DND-41 (cell line): Measurements from ENCODE around the gene TM4SF4.

Experiments
- ATAC-seq: fragments of 200-7000 bp; cut with Tn5 transposase; 3 replicates; pipeline ENCODE4 v1.9.1; 2021; ENCODE audit warnings: low read depth; ENCODE audit not compliant: insufficient read depth
- DNase-seq: peaks from one replicate; pipeline ENCODE4 v3.0.0-alpha.2; 2020
- H2AFZ ChIP-seq: 2 replicates; pipeline ENCODE4 v1.6.0; 2012; ENCODE audit warnings: low read depth, low read length
- H3K27ac ChIP-seq: 2 replicates; pipeline ENCODE4 v1.5.1; 2012; ENCODE audit warnings: low read length, inconsistent platforms
- H3K27me3 ChIP-seq: fragments of 200-600 bp; sonication (generic); 2 replicates; pipeline ENCODE4 v1.6.0; 2012; ENCODE audit warnings: low read length, mild to moderate bottlenecking, inconsistent platforms; ENCODE audit not compliant: insufficient read depth, poor library complexity
- H3K36me3 ChIP-seq: 2 replicates; pipeline ENCODE4 v1.5.1; 2012; ENCODE audit warnings: low read length, inconsistent platforms; ENCODE audit not compliant: insufficient read depth
- H3K4me1 ChIP-seq: 2 replicates; pipeline ENCODE4 v1.5.1; 2012; ENCODE audit warnings: mild to moderate bottlenecking, low read length; ENCODE audit not compliant: insufficient read depth
- H3K4me2 ChIP-seq: 2 replicates; pipeline ENCODE4 v1.6.0; 2012; ENCODE audit warnings: mild to moderate bottlenecking, moderate library complexity, low read length, inconsistent platforms; ENCODE audit not compliant: insufficient read depth
- H3K4me3 ChIP-seq, 2 experiments: fragments of 200-600 bp in 1 of 2; shearing (Covaris generic) in 1 of 2; 2 replicates each; pipeline ENCODE4 v1.5.1; 2012 to 2016; ENCODE audit warnings: inconsistent platforms in 2 of 2, low read length in 2 of 2, mild to moderate bottlenecking in 2 of 2, low read depth in 1 of 2, moderate library complexity in 1 of 2
- H3K79me2 ChIP-seq: 2 replicates; pipeline ENCODE4 v1.6.0; 2012; ENCODE audit warnings: low read length, inconsistent platforms; ENCODE audit not compliant: insufficient read depth
- H3K9ac ChIP-seq: 2 replicates; pipeline ENCODE4 v1.6.0; 2012; ENCODE audit warnings: low read depth, mild to moderate bottlenecking, inconsistent platforms, low read length, moderate library complexity
- H3K9me3 ChIP-seq: 2 replicates; pipeline ENCODE4 v1.5.1; 2012; ENCODE audit warnings: low read length, moderate library complexity, mild to moderate bottlenecking, inconsistent platforms; ENCODE audit not compliant: insufficient read depth, severe bottlenecking
- H4K20me1 ChIP-seq: 2 replicates; pipeline ENCODE4 v1.6.0; 2012; ENCODE audit warnings: low read length; ENCODE audit not compliant: insufficient read depth
- CTCF ChIP-seq: IDR thresholded peaks from 2 replicates; pipeline ENCODE4 v1.5.1; 2012; ENCODE audit warnings: borderline replicate concordance, low read length, moderate library complexity, mild to moderate bottlenecking; ENCODE audit not compliant: poor library complexity, severe bottlenecking; ENCODE audit errors: extremely low read depth
- EZH2 ChIP-seq: IDR thresholded peaks from 3 replicates; pipeline ENCODE4 v1.6.1; 2012; ENCODE audit warnings: borderline replicate concordance, low read depth, mild to moderate bottlenecking, moderate library complexity, low read length, inconsistent platforms; ENCODE audit not compliant: severe bottlenecking

TM4SF4 gene

GRCh38 chr3:149523512-149524299 is 49.2 kb downstream of the TM4SF4 start:
- Histone ChIP-seq H3K27me3 (peaks cover 6% of the 10 kb centered on the region), H3K4me2 (no peak overlapping the region), H3K27ac (no peak overlapping the region), H3K9me3 (no peaks in the 10 kb centered on the region), H3K36me3 (no peaks in the 10 kb centered on the region), H4K20me1 (no peaks in the 10 kb centered on the region), H3K4me1 (no peaks in the 10 kb centered on the region), H3K4me3 (no peak overlapping the region), H3K9ac (no peak overlapping the region), H3K79me2 (no peaks in the 10 kb centered on the region), H2AFZ (no peak overlapping the region)
- ATAC-seq: no peak
- no peak for TF ChIP-seq CTCF
- no peak for TF ChIP-seq EZH2
- no peak for DNase-seq

- Histone ChIP-seq H3K9me3 (no peaks in the 10 kb centered on the region), H3K36me3 (no peaks in the 10 kb centered on the region), H2AFZ (no peak overlapping the region), H3K79me2 (no peaks in the 10 kb centered on the region), H3K27ac (no peak overlapping the region), H4K20me1 (no peaks in the 10 kb centered on the region), H3K4me3 (no peak overlapping the region), H3K27me3 (peaks cover 8% of the 10 kb centered on the region), H3K9ac (no peak overlapping the region), H3K4me2 (no peak overlapping the region), H3K4me1 (no peaks in the 10 kb centered on the region)
- ATAC-seq (no peak), DNase-seq (no peak)
- TF ChIP-seq CTCF (no peak), EZH2 (no peak)
These were observed 53.2 kb downstream of the TM4SF4 start for GRCh38 chr3:149527531-149528339.

GRCh38 chr3:149528340-149528650 is 53.8 kb downstream of the TM4SF4 start:
- H3K4me2 ChIP-seq: no peak overlapping the region
- H3K27ac ChIP-seq: no peak overlapping the region
- no peak overlapping the region for H3K9ac ChIP-seq
- peaks cover 12% of the 10 kb centered on the region for H3K27me3 ChIP-seq
- DNase-seq: no peak
- ATAC-seq: no peak
- TF ChIP-seq EZH2: no peak
- no peak for TF ChIP-seq CTCF
- H4K20me1 ChIP-seq: no peaks in the 10 kb centered on the region
- H3K79me2 ChIP-seq: no peaks in the 10 kb centered on the region
- no peaks in the 10 kb centered on the region for H3K9me3 ChIP-seq
- no peaks in the 10 kb centered on the region for H3K36me3 ChIP-seq
- no peaks in the 10 kb centered on the region for H3K4me1 ChIP-seq
- H2AFZ ChIP-seq: no peak overlapping the region
- H3K4me3 ChIP-seq: no peak overlapping the region
